IMR-90 (cell line): Measurements from ENCODE around the gene DNAJB12. TPM values are rescaled to one million over a fixed set of nuclear protein-coding genes. Genes with fewer than 3 reads are reported as not detected.
A peak's percentile ranks its signal among the peaks of the same experiment; 100 is the strongest.

Experiments used
- ATAC-seq: fragments of 200-7000 bp; cut with Tn5 transposase; 2 replicates; pipeline ENCODE4 v1.9.1; 2020; ENCODE audit warnings: low read depth, mild to moderate bottlenecking, moderate library complexity
- BruUV-seq: library from RNA; stranded (reverse); fragments of 400-500 nt; replicated peaks from 2 replicates; lab custom pipeline; 2021; lab: Mats Ljungman, UMichigan
- CTCF ChIA-PET: fragments of 300-600 bp; formaldehyde crosslinking; extraction: SDS; loops from one replicate; lab custom pipeline; 2021; ENCODE audit warnings: antibody characterized with exemption; lab: Yijun Ruan, JAX
- POLR2A ChIA-PET: fragments of 300-600 bp; sonication (Branson Sonifier 250); formaldehyde crosslinking; loops from one replicate; lab custom pipeline; 2022; ENCODE audit warnings: antibody characterized with exemption; ENCODE audit not compliant: unreplicated experiment; lab: Charles Lee
- DNase-seq: peaks from one replicate; pipeline ENCODE4 v3.0.0; 2013
- H2AFZ ChIP-seq: replicated peaks from 2 replicates; pipeline ENCODE3; 2013; ENCODE audit warnings: low read length, mild to moderate bottlenecking; ENCODE audit not compliant: poor library complexity
- H2AK5ac ChIP-seq: 2 replicates; pipeline ENCODE4 v1.6.1; 2013; ENCODE audit warnings: low read depth, low read length, inconsistent platforms
- H2AK9ac ChIP-seq: replicated peaks from 2 replicates; pipeline ENCODE3; 2013; ENCODE audit warnings: mild to moderate bottlenecking, low read depth, low read length, moderate library complexity; ENCODE audit not compliant: poor library complexity
- H2BK120ac ChIP-seq: 2 replicates; pipeline ENCODE4 v1.6.1; 2013; ENCODE audit warnings: low read depth, low read length, inconsistent platforms
- H2BK15ac ChIP-seq: 3 replicates; pipeline ENCODE4 v1.6.1; 2013; ENCODE audit warnings: low read depth, low read length, inconsistent platforms
- H2BK20ac ChIP-seq: 2 replicates; pipeline ENCODE4 v1.6.1; 2013; ENCODE audit warnings: low read depth, mild to moderate bottlenecking, inconsistent platforms, low read length, moderate library complexity
- H2BK5ac ChIP-seq: 2 replicates; pipeline ENCODE4 v1.6.1; 2013; ENCODE audit warnings: mild to moderate bottlenecking, low read depth, low read length, inconsistent platforms; ENCODE audit not compliant: poor library complexity, severe bottlenecking
- H3K14ac ChIP-seq: replicated peaks from 2 replicates; pipeline ENCODE4 v1.6.1; 2013; ENCODE audit warnings: low read depth, low read length, inconsistent platforms
- H3K18ac ChIP-seq: 2 replicates; pipeline ENCODE4 v1.6.1; 2013; ENCODE audit warnings: low read depth, low read length, control low read depth
- H3K23ac ChIP-seq: 2 replicates; pipeline ENCODE4 v1.6.1; 2013; ENCODE audit warnings: low read depth, low read length, inconsistent platforms
- H3K27ac ChIP-seq: 2 replicates; pipeline ENCODE4 v1.5.1; 2013; ENCODE audit warnings: mild to moderate bottlenecking, control low read depth, low read length; ENCODE audit not compliant: insufficient read depth
- H3K27me3 ChIP-seq: 2 replicates; pipeline ENCODE4 v1.6.1; 2013; ENCODE audit warnings: low read length; ENCODE audit not compliant: control insufficient read depth, insufficient read depth
- H3K36me3 ChIP-seq: 2 replicates; pipeline ENCODE4 v1.6.1; 2013; ENCODE audit warnings: low read length, mixed read lengths; ENCODE audit not compliant: control insufficient read depth, insufficient read depth
- H3K4ac ChIP-seq: 2 replicates; pipeline ENCODE4 v1.6.1; 2013; ENCODE audit warnings: low read depth, low read length, inconsistent platforms
- H3K4me1 ChIP-seq: 2 replicates; pipeline ENCODE4 v1.6.1; 2013; ENCODE audit warnings: low read length, mixed read lengths; ENCODE audit not compliant: control insufficient read depth, insufficient read depth
- H3K4me2 ChIP-seq: 2 replicates; pipeline ENCODE4 v1.6.1; 2013; ENCODE audit warnings: low read depth, mild to moderate bottlenecking, control low read depth, low read length, moderate library complexity
- H3K4me3 ChIP-seq: 2 replicates; pipeline ENCODE4 v1.5.1; 2013; ENCODE audit warnings: low read depth, mild to moderate bottlenecking, control low read depth, low read length, moderate library complexity; ENCODE audit not compliant: insufficient read depth
- H3K56ac ChIP-seq: 2 replicates; pipeline ENCODE4 v1.6.1; 2013; ENCODE audit warnings: low read length, inconsistent platforms; ENCODE audit not compliant: insufficient read depth; ENCODE audit errors: extremely low read depth
- H3K79me1 ChIP-seq, 2 experiments: 2 replicates each; pipeline ENCODE4 v1.6.1; 2013; ENCODE audit warnings: low read length in 2 of 2, inconsistent platforms in 1 of 2, low read depth in 1 of 2
- H3K9ac ChIP-seq: 2 replicates; pipeline ENCODE4 v1.6.1; 2013; ENCODE audit warnings: low read depth, low read length, control low read depth
- H3K9me1 ChIP-seq: 2 replicates; pipeline ENCODE4 v1.6.1; 2013; ENCODE audit warnings: low read length, inconsistent platforms; ENCODE audit not compliant: insufficient read depth
- H3K9me3 ChIP-seq: 2 replicates; pipeline ENCODE4 v1.6.1; 2013; ENCODE audit warnings: low read length; ENCODE audit not compliant: control insufficient read depth, insufficient read depth
- H4K20me1 ChIP-seq: 2 replicates; pipeline ENCODE4 v1.6.1; 2013; ENCODE audit warnings: low read length, inconsistent platforms; ENCODE audit not compliant: insufficient read depth
- H4K5ac ChIP-seq: 2 replicates; pipeline ENCODE4 v1.6.1; 2013; ENCODE audit warnings: mild to moderate bottlenecking, low read depth, low read length, control low read depth
- H4K8ac ChIP-seq, 2 experiments: 2 replicates each; pipeline ENCODE4 v1.6.1; 2013; ENCODE audit warnings: low read depth in 2 of 2, low read length in 2 of 2, control low read depth in 1 of 2, inconsistent platforms in 1 of 2
- H4K91ac ChIP-seq: 2 replicates; pipeline ENCODE4 v1.6.1; 2013; ENCODE audit warnings: low read depth, low read length, inconsistent platforms; ENCODE audit not compliant: insufficient read depth
- BHLHE40 ChIP-seq: fragments of 150-350 bp; IDR thresholded peaks from 2 replicates; pipeline ENCODE4 v1.6.1; 2016; ENCODE audit warnings: mild to moderate bottlenecking, low read depth, low read length
- CEBPB ChIP-seq: IDR thresholded peaks from 2 replicates; pipeline ENCODE4 v1.6.1; 2012; ENCODE audit warnings: low read depth, low read length, improper control_type of control experiment
- CHD1 ChIP-seq: IDR thresholded peaks from 2 replicates; pipeline ENCODE4 v1.6.1; 2012; ENCODE audit warnings: low read depth, low read length, improper control_type of control experiment
- CTCF ChIP-seq: conservative IDR thresholded peaks from 2 replicates; pipeline ENCODE4 v1.5.1; 2012; ENCODE audit warnings: mild to moderate bottlenecking, low read depth, low read length, improper control_type of control experiment
- ELK1 ChIP-seq: fragments of 150-350 bp; IDR thresholded peaks from 2 replicates; pipeline ENCODE4 v1.6.1; 2016; ENCODE audit warnings: low read depth, mild to moderate bottlenecking, low read length, moderate library complexity, borderline replicate concordance
- FOS ChIP-seq: fragments of 150-350 bp; IDR thresholded peaks from 2 replicates; pipeline ENCODE4 v1.6.1; 2016; ENCODE audit warnings: low read depth, low read length
- MAFK ChIP-seq: IDR thresholded peaks from 2 replicates; pipeline ENCODE4 v1.6.1; 2012; ENCODE audit warnings: low read depth, low read length, improper control_type of control experiment
- MAZ ChIP-seq: IDR thresholded peaks from 2 replicates; pipeline ENCODE4 v1.6.1; 2012; ENCODE audit warnings: low read depth, mild to moderate bottlenecking, low read length, improper control_type of control experiment, moderate library complexity, borderline replicate concordance
- NFE2L2 ChIP-seq: fragments of 150-350 bp; IDR thresholded peaks from 2 replicates; pipeline ENCODE4 v1.6.1; 2016; ENCODE audit warnings: low read depth, mild to moderate bottlenecking, low read length
- POLR2A ChIP-seq: IDR thresholded peaks from 2 replicates; pipeline ENCODE4 v1.6.1; 2012; ENCODE audit warnings: mild to moderate bottlenecking, low read depth, low read length
- RCOR1 ChIP-seq: IDR thresholded peaks from 2 replicates; pipeline ENCODE4 v1.6.1; 2012; ENCODE audit warnings: mild to moderate bottlenecking, low read length, improper control_type of control experiment; ENCODE audit not compliant: insufficient replicate concordance
- RFX5 ChIP-seq: IDR thresholded peaks from 2 replicates; pipeline ENCODE4 v1.8.0; 2012; ENCODE audit warnings: low read depth, mild to moderate bottlenecking, low read length, moderate library complexity
- SMC3 ChIP-seq: fragments of 150-350 bp; IDR thresholded peaks from 2 replicates; pipeline ENCODE4 v1.6.1; 2016; ENCODE audit warnings: low read depth, mild to moderate bottlenecking, antibody characterized with exemption, low read length, moderate library complexity
- USF2 ChIP-seq: fragments of 150-350 bp; IDR thresholded peaks from 2 replicates; pipeline ENCODE4 v1.6.1; 2017; ENCODE audit warnings: mild to moderate bottlenecking, antibody characterized with exemption, low read length, low read depth
- WGBS, 2 experiments: methylation state at CpG; one replicate each; pipeline versions ENCODE4 v1.1.5 to v1.1.7; 2013; ENCODE audit warnings: missing lambda C conversion rate in 2 of 2; ENCODE audit not compliant: insufficient read length in 1 of 2; ENCODE audit errors: extremely low coverage in 2 of 2; 5-methylcytosine and 5-hydroxymethylcytosine counted together
- dilution Hi-C: fragments of 300-500 bp; cut with HindIII; formaldehyde crosslinking; loops from one replicate; pipeline ENCODE4 v1.14.3; 2018; ENCODE audit warnings: low sequenced_read_pairs; ENCODE audit not compliant: unreplicated experiment
- in situ Hi-C: fragments of 300-500 bp; cut with MboI; formaldehyde crosslinking; loops from 3 replicates; pipeline ENCODE4 v1.14.3; 2019; ENCODE audit warnings: low sequenced_read_pairs, inconsistent platforms, mixed read lengths
- intact Hi-C: fragments of 100-400 bp; cut with micrococcal nuclease; formaldehyde crosslinking; loops from 2 replicates; pipeline ENCODE4 v1.10.0; 2022
- polyA plus RNA-seq, 3 experiments: library from polyadenylated mRNA; depleted of rRNA; stranded (reverse); fragments of >200 nt; gene quantifications; 2 replicates each; pipeline ENCODE4 v1.2.3, GENCODE V29; 2012; ENCODE audit warnings: low replicate concordance in 1 of 3
- total RNA-seq: library from RNA; depleted of rRNA; stranded (reverse); fragments of >200 nt; gene quantifications from 2 replicates; pipeline ENCODE4 v1.2.3, GENCODE V29; 2012

The DNAJB12 gene
- total and polyA plus RNA-seq, 2 of the 4 experiments (the other 2 are of a cell fraction) = 18.3 to 24.0 TPM

- no peaks in the 10 kb centered on the region for H3K27me3 ChIP-seq
- H2BK20ac ChIP-seq = no peak overlapping the region
- TSS peak; percentile 90 for BruUV-seq
- in situ Hi-C loops (loop anchor here (10.0 kb wide), 1 partner anchor 697 kb away; no protein-coding TSS in a partner anchor), intact Hi-C loops (no loop called here), dilution Hi-C loops (no loop called here)
- H2AFZ ChIP-seq = no peak overlapping the region
- no peak overlapping the region for H2BK15ac ChIP-seq
- H4K5ac ChIP-seq = no peak overlapping the region
- no peak overlapping the region for H2BK120ac ChIP-seq
- POLR2A ChIA-PET = no interaction called here
- 0 out of 2 replicates have a peak overlapping the region, but pooled peaks have one; percentile 48 for H3K23ac ChIP-seq
- DNase-seq = peak; percentile 42
- peaks cover 8% of the 10 kb centered on the region; the same call in 1 of the 2 replicates for H3K36me3 ChIP-seq
- H3K14ac ChIP-seq = 0 out of 2 replicates have a peak overlapping the region, but pooled peaks have one; percentile 65
- peak overlapping the region; percentile 0; the same call in 1 of the 2 replicates for H3K27ac ChIP-seq
- H3K18ac ChIP-seq = no peak overlapping the region
- WGBS, 2 experiments = 50% methylated on average over 1 of the region's 4 CpGs; no CpG with 5 or more reads in 1 of the 2 experiments
- no peak overlapping the region for H3K4me3 ChIP-seq
- CTCF ChIA-PET = no interaction called here
- no peak overlapping the region for H3K4ac ChIP-seq
- no peak overlapping the region for H4K91ac ChIP-seq
- H3K9me3 ChIP-seq = no peaks in the 10 kb centered on the region
- peaks cover 12% of the 10 kb centered on the region for H3K4me1 ChIP-seq
- H3K4me2 ChIP-seq = no peak overlapping the region
- H2AK9ac ChIP-seq = no peak overlapping the region
- H3K56ac ChIP-seq = no peak overlapping the region
- peak overlapping the region; percentile 34 for H2BK5ac ChIP-seq
- peak overlapping the region; percentile 72; the same call in 1 of the 2 replicates for H2AK5ac ChIP-seq
- H3K9me1 ChIP-seq = peaks cover 3% of the 10 kb centered on the region
- no peak overlapping the region for H4K8ac ChIP-seq
- no peaks in the 10 kb centered on the region for H3K79me1 ChIP-seq
- TF ChIP-seq CHD1 (no peak), NFE2L2 (no peak), ELK1 (no peak), CTCF (no peak), CEBPB (no peak), SMC3 (no peak), FOS (no peak), RCOR1 (no peak), USF2 (no peak), POLR2A (no peak), MAFK (no peak), MAZ (no peak), RFX5 (no peak), BHLHE40 (no peak)
- ATAC-seq = no peak
- H3K9ac ChIP-seq = no peak overlapping the region
- no peaks in the 10 kb centered on the region for H4K20me1 ChIP-seq
Observed at GRCh38 chr10:72367301-72367960, 12.7 kb upstream of the DNAJB12 start.
